Esophagus squamous epithelium (tissue), 5 donors: ENCODE results near the gene KLHL6. TPM values are rescaled to one million over a fixed set of nuclear protein-coding genes. Genes with fewer than 3 reads are reported as not detected.

ENCODE experiments used
- DNase-seq: peaks from one replicate; lab custom pipeline; 2025; lab: John Stamatoyannopoulos, UW
- H3K27ac ChIP-seq, 4 donors: fragments of 200-600 bp; sonication (generic); one replicate each; pipeline ENCODE4 v1.5.1; 2016 to 2019; ENCODE audit warnings: mild to moderate bottlenecking in 1 of 4
- H3K27me3 ChIP-seq, 4 donors: fragments of 200-600 bp; sonication (generic); 1 replicate in 3 of 4; 2 replicates in 1 of 4; pipeline versions ENCODE4 v1.5.1 to v1.6.0; 2017 to 2021; ENCODE audit warnings: antibody characterized with exemption in 1 of 4
- H3K36me3 ChIP-seq, 3 donors: fragments of 200-600 bp; sonication (generic); one replicate each; pipeline ENCODE4 v1.5.1; 2016 to 2019
- H3K4me1 ChIP-seq, 3 donors: fragments of 200-600 bp; sonication (generic); one replicate each; pipeline ENCODE4 v1.5.1; 2017 to 2019
- H3K4me3 ChIP-seq, 4 donors: fragments of 200-600 bp; sonication (generic); 1 replicate in 3 of 4; 2 replicates in 1 of 4; pipeline ENCODE4 v1.5.1; 2016 to 2019; ENCODE audit warnings: mild to moderate bottlenecking in 2 of 4, moderate library complexity in 1 of 4
- H3K9me3 ChIP-seq, 3 donors: fragments of 200-600 bp; sonication (generic); one replicate each; pipeline ENCODE4 v1.5.1; 2016 to 2019
- CTCF ChIP-seq, 6 experiments: fragments of 450-650 bp in 4 of 6; fragments of 200-600 bp in 2 of 6; sonication (generic) in 2 of 6; IDR thresholded peaks; one replicate each; pipeline ENCODE4 v1.5.1; 2016 to 2019; ENCODE audit warnings: antibody characterized with exemption in 6 of 6, mild to moderate bottlenecking in 4 of 6, moderate library complexity in 4 of 6
- POLR2A ChIP-seq, 4 donors: fragments of 450-650 bp; IDR thresholded peaks; one replicate each; pipeline ENCODE4 v1.6.1; 2017; ENCODE audit warnings: antibody characterized with exemption in 4 of 4, mild to moderate bottlenecking in 4 of 4, moderate library complexity in 3 of 4
- WGBS, 2 donors: methylation state at CpG; one replicate each; pipeline ENCODE4 v1.1.5; 2018; 5-methylcytosine and 5-hydroxymethylcytosine counted together
- intact Hi-C: fragments of 100-400 bp; cut with DNase I; formaldehyde crosslinking; loops from one replicate; pipeline ENCODE4 v1.15.0; 2022
- total RNA-seq, 4 donors: library from RNA; depleted of rRNA; stranded (reverse); fragments of >200 nt; gene quantifications; one replicate each; pipeline ENCODE4 v1.1.0, GENCODE V29; 2016
- donor health status: DM: yes; HTN: yes; CAD: no.

The KLHL6 gene
- total RNA-seq, 4 donors from 2014 or later: 0.66 to 2.7 (median 1.8) TPM; not detected in 1

GRCh38 chr3:183590442-183590841 is 34.9 kb upstream of the KLHL6 start:
- intact Hi-C loops: no loop called here
- Histone ChIP-seq H3K27me3 (no peaks in the 10 kb centered on the region), H3K4me1 (peaks cover 0 to 7% (median 3%) of the 10 kb centered on the region in 3 donors), H3K4me3 (no peak overlapping the region), H3K9me3 (no peaks in the 10 kb centered on the region), H3K36me3 (no peaks in the 10 kb centered on the region), H3K27ac (no peak overlapping the region)
- 83 to 95% methylated on average over 2 to 6 of the region's 6 CpGs for WGBS, 2 donors
- TF ChIP-seq POLR2A (IDR thresholded peaks at IDR 0.05) (no peak), CTCF (IDR thresholded peaks at IDR 0.05) (no peak)
- DNase-seq: no peak

- WGBS, 2 donors: 71 to 73% methylated on average over 2 of the region's 2 CpGs
- Histone ChIP-seq H3K27me3 (no peaks in the 10 kb centered on the region), H3K4me1 (peaks cover 0 to 31% (median 16%) of the 10 kb centered on the region in 3 donors), H3K27ac (no peak overlapping the region), H3K36me3 (no peaks in the 10 kb centered on the region), H3K9me3 (no peaks in the 10 kb centered on the region), H3K4me3 (no peak overlapping the region)
- intact Hi-C loops: no loop called here
- no peak for DNase-seq
- TF ChIP-seq POLR2A (IDR thresholded peaks at IDR 0.05) (no peak), CTCF (IDR thresholded peaks at IDR 0.05) (no peak)
Observed at GRCh38 chr3:183587336-183587735, 31.8 kb upstream of the KLHL6 start.

GRCh38 chr3:183586477-183586876 is 31.0 kb upstream of the KLHL6 start:
- TF ChIP-seq CTCF (IDR thresholded peaks at IDR 0.05) (no peak), POLR2A (IDR thresholded peaks at IDR 0.05) (no peak)
- Histone ChIP-seq H3K36me3 (no peaks in the 10 kb centered on the region), H3K27me3 (no peaks in the 10 kb centered on the region), H3K4me1 (peaks cover 0 to 31% (median 16%) of the 10 kb centered on the region in 3 donors), H3K9me3 (no peaks in the 10 kb centered on the region), H3K27ac (no peak overlapping the region), H3K4me3 (no peak overlapping the region)
- intact Hi-C loops: no loop called here
- no peak for DNase-seq
- WGBS, 2 donors: 49 to 56% methylated on average over 5 of the region's 5 CpGs

- intact Hi-C loops: no loop called here
- H3K4me3 ChIP-seq: no peak overlapping the region
- H3K27me3 ChIP-seq: no peaks in the 10 kb centered on the region
- H3K4me1 ChIP-seq: peaks cover 0 to 34% (median 16%) of the 10 kb centered on the region in 3 donors
- TF ChIP-seq POLR2A (IDR thresholded peaks at IDR 0.05) (no peak), CTCF (IDR thresholded peaks at IDR 0.05) (no peak)
- peak overlapping the region; percentile 31 to 74 (median 52) for H3K27ac ChIP-seq
- H3K9me3 ChIP-seq: no peaks in the 10 kb centered on the region
- DNase-seq: no peak
- H3K36me3 ChIP-seq: no peaks in the 10 kb centered on the region
- 49 to 64% methylated on average over 3 of the region's 3 CpGs for WGBS, 2 donors
Observed at GRCh38 chr3:183584914-183585280, 29.4 kb upstream of the KLHL6 start.

- WGBS, 2 donors: 50 to 51% methylated on average over 5 to 6 of the region's 7 CpGs
- intact Hi-C loops: no loop called here
Observed at GRCh38 chr3:183584246-183584913, 28.9 kb upstream of the KLHL6 start.

More at GRCh38 chr3:183584246-183584913, 28.9 kb upstream of the KLHL6 start:
- Histone ChIP-seq H3K36me3 (no peaks in the 10 kb centered on the region), H3K27ac (peak overlapping the region; percentile 32 to 74 (median 60)), H3K9me3 (no peaks in the 10 kb centered on the region), H3K27me3 (no peaks in the 10 kb centered on the region), H3K4me1 (peaks cover 0 to 36% (median 16%) of the 10 kb centered on the region in 3 donors), H3K4me3 (no peak overlapping the region)
- TF ChIP-seq POLR2A (IDR thresholded peaks at IDR 0.05): no peak
- TF ChIP-seq CTCF (IDR thresholded peaks at IDR 0.05): no peak
- DNase-seq: no peak
